Retinal pigment epithelial cell (primary cell): Measurements from ENCODE around the gene ANKRD10.

Experiments used
- DNase-seq: peaks from one replicate; pipeline ENCODE4 v3.0.0-alpha.2; 2010; ENCODE audit warnings: low read depth
- H3K4me3 ChIP-seq: 2 replicates; pipeline ENCODE4 v1.5.1; 2011; ENCODE audit warnings: mild to moderate bottlenecking, low read length, control low read depth, moderate library complexity
- CTCF ChIP-seq: conservative IDR thresholded peaks from 2 replicates; pipeline ENCODE4 v1.5.1; 2011; ENCODE audit warnings: low read depth, low read length, control low read depth, inconsistent platforms

The ANKRD10 gene

GRCh38 chr13:110911880-110912279 is 3.0 kb downstream of the ANKRD10 start:
- DNase-seq: no peak
- peak overlapping the region; percentile 95 for H3K4me3 ChIP-seq
- TF ChIP-seq CTCF: no peak

DNA sequence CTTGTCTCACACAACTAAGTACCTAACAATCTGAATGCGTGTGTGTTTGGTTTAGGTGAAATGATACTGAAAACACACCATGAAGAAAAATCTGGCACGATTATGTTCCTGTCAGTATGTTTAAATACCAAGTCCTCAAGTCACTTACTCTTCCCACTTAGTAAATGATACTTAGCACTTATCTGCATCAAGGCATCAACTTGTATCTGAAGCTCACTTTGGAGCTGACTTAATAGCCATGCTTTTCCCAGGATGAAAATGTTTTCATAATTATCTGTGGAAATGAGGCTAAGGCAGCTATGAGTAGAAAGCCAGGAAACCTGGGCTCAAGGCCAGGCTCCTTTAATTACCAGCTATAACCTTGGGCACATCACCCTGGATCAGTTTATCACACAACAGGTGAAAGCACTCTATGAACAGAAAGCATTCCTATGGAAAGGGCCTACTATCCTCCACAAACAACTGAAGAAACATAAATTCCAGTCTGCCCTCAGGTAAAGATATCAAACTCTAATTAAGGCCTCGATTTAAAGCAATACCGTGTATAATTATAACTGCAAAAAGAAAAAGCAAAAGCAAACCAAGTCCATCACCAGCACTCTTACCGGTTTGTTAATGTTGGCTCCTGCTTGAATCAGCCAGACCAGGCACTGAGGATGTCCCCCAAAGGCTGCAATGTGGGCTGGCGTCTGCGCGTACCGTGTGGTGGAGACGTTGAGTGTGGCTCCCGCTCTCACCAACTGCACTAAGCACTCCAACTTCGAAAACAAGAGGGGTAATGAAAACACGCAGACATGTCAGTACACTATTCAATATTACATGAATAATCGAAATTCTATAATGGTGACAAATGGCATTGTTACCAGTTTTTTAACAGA is 4.6 kb downstream of the ANKRD10 start:
- DNase-seq: no peak
- no peak for TF ChIP-seq CTCF
- no peak overlapping the region for H3K4me3 ChIP-seq

DNA sequence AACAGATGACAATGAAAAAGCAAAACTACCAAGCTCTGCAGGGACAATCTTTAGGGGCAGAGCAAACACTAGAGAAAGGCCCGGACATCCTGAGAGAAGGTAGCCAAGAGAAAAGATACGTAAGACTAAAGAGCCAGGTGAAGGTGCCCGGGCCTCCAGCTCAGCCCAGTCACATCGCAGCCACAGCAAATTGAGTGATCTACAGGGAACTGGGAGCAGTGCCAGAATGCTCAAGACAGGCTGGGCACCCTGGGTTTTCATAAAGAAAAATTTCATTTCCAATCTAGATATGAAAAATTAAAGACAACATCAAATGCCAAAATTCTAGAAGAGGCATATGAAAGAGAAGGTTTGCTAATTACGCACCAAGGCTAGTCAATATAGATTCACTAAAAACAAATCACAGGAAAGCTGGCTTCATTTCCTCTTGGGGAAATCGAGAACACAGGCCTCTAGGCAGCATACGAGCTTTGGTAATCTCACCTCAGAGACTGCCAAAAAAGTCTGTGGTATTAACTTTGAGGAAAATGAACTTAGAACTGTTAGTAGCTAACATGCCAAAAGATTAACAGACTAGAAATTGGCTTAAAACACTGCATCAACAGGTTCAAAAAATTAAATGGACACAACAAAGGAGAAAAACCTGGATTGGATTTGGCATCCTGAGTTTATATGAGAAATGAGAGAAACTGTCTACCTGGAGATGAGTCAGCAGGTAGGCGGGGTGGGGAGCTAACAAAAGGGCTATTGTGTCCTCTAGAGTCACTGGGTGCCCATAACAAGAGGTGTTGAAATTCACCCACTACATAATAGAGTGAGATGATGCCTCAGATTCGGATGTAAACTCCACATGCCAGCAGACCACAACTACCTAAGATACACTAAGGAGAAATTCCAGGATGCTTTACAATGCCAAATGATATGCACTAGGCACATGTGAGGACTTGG is 6.6 kb downstream of the ANKRD10 start:
- peak; percentile 56 for DNase-seq

DNA sequence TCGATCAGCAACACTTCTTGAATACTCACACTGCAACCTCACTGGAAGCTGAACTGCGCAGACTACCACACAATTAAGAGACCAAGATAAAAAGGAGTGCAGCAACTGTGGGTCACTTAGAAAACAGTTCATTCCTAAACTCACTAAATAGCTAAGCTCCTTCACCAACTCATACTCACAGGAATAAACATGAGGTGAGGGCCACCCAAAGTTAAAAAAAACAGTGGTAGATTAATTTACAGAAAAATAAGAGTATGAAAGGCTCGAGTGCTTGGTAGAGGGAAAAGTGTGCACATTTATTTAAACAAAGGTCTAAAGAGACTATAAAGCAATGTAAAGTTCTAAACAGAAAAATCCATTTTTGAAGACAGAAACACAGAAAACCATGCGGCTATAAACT is 7.6 kb downstream of the ANKRD10 start:
- H3K4me3 ChIP-seq: no peak overlapping the region
- no peak for DNase-seq
- no peak for TF ChIP-seq CTCF

More for the DNA sequence above, 6.6 kb downstream of the ANKRD10 start:
- TF ChIP-seq CTCF: no peak
- H3K4me3 ChIP-seq: no peak overlapping the region

DNA sequence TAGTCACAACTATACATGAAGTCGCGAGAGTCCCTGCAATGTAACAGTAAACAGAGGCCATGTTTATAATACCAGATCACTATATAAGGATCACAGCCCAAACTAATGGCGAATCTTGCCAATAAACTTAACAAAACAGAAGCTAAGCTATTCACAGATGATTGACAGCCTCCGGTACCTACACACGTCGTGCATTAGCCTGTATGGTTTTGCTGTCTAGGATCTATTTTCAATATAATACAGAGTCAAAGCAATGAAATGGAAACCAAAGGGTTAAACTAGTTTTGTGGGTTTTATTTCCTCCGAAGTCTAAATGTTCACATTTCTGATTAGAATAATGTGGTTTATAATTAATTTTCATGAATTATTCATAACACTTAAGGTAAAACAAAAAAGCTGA is 10.1 kb downstream of the ANKRD10 start:
- no peak overlapping the region for H3K4me3 ChIP-seq
- no peak for TF ChIP-seq CTCF
- DNase-seq: no peak

DNA sequence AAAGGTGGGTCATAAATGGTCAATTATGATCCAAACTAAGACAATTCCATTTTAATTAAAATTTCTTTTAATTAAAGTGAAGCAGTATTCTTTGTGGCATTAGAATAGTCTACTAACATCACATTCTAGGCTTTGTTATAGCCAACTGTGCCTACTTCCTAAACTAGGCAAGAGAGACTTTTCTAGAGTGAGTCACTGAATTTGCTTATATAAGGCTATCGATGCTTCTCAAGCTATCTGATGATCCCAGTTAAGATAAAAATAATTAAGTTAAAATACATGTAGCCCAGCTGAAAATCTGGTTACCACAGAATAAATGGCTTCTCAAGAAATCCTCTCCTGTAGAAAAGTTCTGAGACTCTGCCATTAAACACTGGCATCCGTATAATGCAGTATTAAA is 12.5 kb downstream of the ANKRD10 start:
- DNase-seq: no peak
- no peak for TF ChIP-seq CTCF
- no peak overlapping the region for H3K4me3 ChIP-seq
